Erythroblast (primary cell): ENCODE results near the gene OR2F1.
"Not testable (repeated sequence)": the region's sequence is repeated elsewhere in the genome, so short reads cannot be mapped to it uniquely, and the experiment has no call there.

Experiments
- DNase-seq, 2 experiments: peaks; one replicate each; lab custom pipeline; 2025; lab: John Stamatoyannopoulos, UW
- GATA1 ChIP-seq: IDR thresholded peaks from 2 replicates; pipeline ENCODE4 v1.6.1; 2011; ENCODE audit warnings: low read depth, mild to moderate bottlenecking, control low read depth, low read length, moderate library complexity
- POLR2A ChIP-seq: IDR thresholded peaks from 2 replicates; pipeline ENCODE4 v1.6.1; 2011; ENCODE audit warnings: mild to moderate bottlenecking, low read length

The OR2F1 gene

DNA sequence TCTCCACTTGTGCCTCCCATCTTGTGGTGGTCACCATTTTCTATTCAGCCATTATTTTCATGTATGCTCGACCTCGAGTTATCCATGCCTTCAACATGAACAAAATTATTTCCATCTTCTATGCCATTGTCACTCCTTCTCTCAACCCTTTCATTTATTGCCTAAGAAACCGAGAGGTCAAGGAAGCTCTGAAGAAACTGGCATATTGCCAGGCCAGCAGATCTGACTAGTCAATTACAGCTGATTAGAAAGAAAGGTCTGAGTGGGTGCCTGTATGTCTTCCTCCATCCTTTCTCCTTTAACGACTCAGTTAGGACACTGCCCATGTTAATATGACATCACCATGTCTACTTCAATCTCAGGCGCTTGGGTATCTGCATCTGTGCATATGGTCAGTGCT lies 50.1 kb downstream of the OR2F1 start:
- no peak for DNase-seq
- TF ChIP-seq GATA1 (no peak), POLR2A (no peak)

- no peak for DNase-seq
These were observed 51.5 kb downstream of the OR2F1 start for GRCh38 chr7:144006029-144006691.

DNA sequence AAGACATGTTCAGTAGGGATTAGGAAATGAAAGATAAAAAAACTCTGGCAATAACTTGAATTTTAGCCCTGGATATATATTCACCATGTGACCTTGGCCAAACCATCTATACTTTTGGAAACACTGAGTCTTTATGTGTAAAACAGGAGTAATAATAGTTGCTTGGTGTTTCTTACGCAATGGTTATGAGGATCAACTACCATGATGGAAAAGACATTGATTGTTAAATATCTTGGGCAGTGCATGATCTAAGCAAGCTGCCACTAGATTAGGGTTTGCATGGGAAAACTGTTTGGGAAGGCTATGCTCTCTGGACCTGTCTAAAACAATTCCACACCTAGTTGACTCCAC lies 52.0 kb downstream of the OR2F1 start:
- TF ChIP-seq GATA1 (no peak), POLR2A (no peak)
- DNase-seq: no peak

More at GRCh38 chr7:144006029-144006691, 51.5 kb downstream of the OR2F1 start:
- TF ChIP-seq POLR2A (no peak), GATA1 (no peak)

DNA sequence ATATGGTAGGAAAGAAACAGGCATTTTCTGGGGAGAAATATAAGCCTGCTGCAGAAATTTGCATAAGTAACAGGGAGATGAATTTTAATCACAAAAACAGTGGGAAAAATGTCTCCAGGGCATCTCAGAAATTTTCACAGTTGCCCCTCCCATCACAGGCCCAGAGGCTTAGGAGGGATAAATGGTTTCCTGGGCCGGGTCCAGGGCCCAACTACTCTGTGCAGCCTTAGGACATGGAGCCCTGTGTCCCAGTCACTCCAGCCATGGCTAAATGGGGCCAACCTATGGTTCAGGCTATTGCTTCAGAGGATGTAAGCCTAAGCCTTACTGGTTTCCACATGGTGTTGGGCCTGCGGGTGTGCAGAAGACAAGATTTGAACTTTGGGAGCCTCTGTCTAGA lies 54.7 kb downstream of the OR2F1 start:
- DNase-seq: no peak

DNA sequence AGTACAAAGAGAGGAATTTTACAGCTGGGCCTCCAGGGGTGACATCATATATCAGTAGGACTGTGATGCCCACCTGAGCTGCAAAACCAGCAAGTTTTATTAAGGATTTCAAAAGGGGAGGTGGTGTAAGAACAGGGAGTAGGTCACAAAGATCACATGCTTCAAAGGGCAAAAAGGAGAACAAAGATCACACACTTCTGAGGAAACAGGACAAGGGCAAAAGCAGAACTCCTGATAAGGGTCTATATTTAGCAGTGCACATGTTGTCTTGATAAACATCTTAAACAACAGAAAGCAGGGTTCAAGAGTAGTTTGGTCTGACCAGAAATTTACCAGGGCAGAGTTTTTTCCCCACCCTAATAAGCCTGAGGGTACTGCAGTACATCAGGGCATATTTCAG lies 55.4 kb downstream of the OR2F1 start:
- not testable (repeated sequence) for DNase-seq

More for the DNA sequence above, 54.7 kb downstream of the OR2F1 start:
- no peak for TF ChIP-seq POLR2A
- no peak for TF ChIP-seq GATA1

DNA sequence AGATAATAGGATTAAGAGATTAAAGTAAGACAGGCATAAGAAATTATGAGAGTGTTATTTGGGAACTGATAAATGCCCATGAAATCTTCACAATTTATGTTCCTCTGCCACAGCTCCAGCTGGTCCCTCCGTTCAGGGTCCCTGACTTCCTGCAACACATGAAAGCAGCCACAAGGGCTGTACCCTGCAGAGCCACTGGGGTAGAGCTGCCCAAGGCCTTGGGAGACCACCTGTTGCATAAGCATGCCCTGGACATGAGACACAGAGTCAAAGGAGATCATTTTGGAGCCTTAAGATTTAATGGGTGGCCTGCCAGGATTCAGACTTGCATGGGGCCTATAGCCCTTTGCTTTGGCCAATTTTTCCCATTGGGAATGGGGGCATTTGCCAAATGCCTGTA lies 56.2 kb downstream of the OR2F1 start:
- not testable (repeated sequence) for DNase-seq

DNA sequence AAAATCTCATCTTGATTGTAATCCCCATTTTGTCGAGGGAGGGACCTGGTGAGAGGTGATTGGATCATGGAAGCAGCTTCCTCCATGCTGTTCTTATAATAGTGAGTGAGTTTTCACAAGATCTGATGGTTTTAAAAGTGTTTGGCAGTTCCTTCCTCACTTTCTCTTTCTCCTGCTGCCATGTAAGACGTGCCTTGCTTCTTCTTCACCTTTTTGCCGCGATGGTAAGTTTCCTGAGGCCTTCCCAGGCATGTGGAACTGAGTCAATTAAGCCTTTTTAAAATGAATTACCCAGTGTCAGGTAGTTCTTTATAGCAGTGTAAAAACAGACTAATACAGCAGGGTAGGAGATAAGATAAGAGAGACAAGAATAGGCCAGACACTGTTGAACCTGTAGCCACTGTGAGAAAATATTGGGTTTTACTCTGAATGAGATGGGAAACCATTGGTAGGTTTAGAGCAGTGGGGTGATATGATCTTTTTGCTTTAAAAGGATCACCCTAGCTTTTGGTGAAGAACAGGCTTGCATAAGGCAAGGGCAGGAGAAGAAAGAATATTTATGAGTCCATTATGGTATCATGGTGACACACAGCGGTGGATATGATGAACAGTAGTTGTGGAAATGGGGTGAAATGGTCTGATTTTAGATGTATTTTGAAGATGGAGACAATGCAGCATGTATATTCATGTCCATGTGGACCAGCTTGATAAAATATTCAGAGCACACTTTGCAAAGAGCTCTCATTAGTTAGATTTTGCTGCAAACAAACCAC lies 57.0 kb downstream of the OR2F1 start:
- TF ChIP-seq GATA1 (no peak), POLR2A (no peak)
- no peak for DNase-seq
